HG02759 (cell line): ENCODE measurements around the gene ATOX1.

Source experiments
- ATAC-seq: cut with Tn5 transposase; IDR thresholded peaks from one replicate; pipeline ENCODE4 v1.9.1; 2021; ENCODE audit warnings: mild to moderate bottlenecking, moderate library complexity; ENCODE audit not compliant: unreplicated experiment

ATOX1 gene

DNA sequence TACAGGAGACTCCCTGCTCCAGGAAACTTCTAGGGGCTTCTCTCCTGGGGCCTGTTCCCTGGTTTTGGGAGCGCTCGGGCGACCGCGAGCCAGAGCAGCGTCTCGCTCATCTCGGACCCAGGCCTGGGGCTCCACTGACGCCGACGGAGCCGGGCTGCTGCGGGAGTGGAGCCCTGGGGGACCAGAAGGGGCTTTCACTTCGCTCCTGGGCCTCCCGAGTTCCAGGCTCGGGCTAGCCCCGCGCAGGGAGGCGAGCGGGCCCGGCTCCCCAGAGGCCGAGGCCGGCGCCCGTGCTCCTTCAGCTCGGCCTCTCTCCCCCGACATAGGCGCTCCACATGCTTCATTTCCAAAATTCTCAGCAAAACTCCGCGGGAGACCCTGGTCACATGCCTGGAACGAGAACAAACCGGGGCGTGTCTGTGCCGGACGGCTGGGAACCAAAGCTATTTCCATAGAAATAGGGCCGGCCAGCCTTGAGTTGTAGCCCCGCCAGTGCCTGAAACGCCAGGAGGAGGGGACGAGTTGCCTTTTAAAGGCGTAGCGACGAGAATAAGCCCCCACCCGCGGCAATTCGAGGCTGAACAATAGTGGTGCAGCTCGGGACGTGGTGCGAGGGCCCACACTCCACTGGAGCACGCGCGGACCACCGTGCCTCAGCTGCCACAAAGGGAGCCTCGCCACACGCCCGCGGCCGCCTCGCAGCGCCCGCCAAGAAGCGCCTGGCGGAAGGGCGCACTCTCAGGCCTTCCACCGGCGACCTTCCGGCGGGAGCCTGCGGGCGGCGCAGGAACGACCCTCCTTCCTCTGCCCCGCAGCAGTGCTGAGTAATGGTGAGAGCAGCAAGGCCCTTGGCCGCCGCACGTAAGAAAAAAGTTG is 12.2 kb upstream of the ATOX1 start:
- ATAC-seq, result peak; percentile 32

DNA sequence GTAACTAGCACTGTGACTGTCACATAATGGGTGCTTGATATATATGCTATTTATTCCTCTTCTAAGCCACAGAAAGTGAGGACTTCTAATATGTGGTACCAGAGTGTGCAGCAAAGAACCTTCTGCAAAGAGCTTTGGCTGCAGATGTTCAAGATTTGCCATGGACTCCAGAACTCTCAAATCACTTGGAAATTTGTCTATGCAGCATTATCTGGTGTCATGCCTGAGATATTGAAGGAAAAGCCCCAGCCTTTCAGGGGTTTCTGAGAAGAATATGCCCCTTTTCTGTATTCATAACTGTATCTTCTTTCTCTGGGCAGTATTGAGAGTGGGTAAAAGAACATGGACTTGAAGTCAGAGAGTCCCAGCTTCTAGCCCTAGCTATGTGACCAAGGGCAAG is 8.5 kb upstream of the ATOX1 start:
- no peak for ATAC-seq

DNA sequence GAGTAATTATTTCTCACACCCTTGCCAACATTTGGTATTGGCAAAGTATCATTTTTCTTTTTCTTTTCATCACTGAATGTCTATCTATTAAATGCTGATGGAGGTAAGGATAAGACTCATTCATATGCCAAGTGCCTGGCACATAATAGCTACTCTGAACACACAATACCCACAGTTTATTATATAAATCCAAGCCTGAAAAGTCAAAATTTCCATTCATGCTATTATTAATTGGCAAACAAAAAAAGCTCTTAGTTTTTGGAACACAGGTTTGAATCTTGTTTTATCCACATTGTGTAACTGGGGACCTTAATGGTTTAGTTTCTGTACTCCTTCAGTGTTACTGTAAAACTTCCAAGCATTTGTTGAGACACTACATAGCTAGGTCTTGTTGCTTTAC is 6.4 kb upstream of the ATOX1 start:
- ATAC-seq, result no peak

DNA sequence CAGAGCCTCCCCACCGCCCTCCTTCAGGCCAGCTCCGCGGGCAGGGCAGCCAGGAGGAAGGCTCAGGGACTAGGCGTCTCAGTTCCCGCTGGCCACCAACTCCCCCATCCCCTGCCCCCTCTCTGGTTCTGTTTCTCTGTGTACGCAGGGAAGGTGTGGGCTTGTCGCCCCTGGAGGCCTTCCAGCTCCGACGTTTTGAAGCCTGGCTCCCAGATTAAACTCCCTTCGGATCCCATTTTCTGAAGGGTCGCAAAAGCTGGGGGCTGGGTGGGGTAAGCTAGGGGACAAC is 346 bp downstream of the ATOX1 start:
- peak; percentile 11 for ATAC-seq

DNA sequence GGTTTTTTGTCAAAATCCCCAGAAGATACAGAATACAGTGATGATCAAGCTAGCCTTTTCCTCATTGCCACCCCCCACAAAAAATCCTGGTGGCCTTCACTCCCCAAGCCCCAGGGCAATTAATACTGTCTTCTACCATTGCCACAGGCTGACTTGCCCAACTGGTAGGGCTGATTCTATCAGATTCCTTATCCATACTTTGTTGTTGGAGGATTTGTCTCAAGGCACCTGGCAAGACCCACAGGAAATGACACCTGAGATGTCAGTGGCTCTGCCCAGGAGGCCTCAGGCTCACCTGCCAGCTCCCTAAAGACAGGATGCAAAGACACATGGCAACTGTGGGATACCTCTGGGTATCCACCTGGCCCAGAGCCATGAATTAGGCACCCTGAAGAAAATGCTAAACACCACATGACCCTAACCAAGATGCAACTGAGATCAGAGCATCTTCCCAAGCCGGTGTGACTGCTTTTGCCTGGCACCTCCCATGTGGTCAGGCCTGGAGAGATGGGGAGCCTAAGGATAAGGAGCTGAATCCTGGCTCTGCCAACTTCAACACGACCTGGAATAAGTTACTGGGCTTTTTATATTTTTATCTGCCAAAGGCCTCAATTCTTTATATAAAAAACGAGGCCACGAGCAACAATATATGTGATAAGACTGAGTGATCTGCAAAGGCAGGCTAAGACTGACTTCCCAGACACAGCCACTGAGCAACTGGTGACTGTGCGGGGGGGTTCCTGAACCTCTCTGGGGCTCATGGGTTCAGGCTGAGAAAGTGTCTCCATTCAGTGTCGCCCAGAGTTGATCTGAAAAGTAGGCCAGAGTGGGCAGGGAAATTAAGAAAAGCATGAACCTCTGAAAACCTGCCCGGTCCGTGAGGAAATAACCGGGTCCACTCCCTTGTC is 944 bp downstream of the ATOX1 start:
- ATAC-seq, result peak; percentile 18

DNA sequence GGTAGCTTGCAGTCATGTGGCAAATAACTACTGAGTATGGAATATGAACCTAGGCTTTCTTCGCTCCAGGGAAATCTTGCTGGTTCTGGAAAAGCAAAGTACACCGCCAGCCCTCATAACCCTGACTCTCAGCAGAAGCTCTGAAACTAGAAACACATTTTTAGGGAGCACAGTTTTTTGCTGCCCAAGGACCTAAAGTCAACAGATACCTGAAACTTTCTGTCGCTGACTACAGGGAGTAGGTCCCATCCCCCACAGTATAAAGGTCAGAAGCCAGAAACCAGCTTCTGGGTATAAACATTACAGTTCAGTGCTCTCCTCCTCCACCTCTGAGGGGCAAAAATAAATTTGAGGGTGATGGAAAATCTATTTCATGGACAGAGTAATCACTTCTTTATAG is 3.0 kb downstream of the ATOX1 start:
- no peak for ATAC-seq

DNA sequence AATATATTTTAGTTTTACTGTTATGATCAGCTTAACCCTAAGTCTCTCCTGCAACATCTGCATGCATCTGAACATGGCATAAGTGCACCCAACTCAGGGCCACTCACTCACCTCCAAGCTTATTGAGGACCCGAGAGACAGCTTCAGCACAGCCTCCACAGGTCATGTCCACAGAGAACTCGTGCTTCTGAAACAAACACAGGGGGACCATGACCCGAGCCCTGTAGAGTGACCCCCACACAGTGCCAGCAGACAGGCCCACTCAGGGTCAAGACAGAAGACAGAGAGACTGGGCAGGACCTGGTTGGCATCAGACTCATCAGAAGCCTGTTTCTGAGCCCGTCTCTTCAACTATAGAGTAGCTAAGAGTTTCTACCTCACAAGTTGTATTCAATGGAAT is 6.8 kb downstream of the ATOX1 start:
- ATAC-seq, result no peak

DNA sequence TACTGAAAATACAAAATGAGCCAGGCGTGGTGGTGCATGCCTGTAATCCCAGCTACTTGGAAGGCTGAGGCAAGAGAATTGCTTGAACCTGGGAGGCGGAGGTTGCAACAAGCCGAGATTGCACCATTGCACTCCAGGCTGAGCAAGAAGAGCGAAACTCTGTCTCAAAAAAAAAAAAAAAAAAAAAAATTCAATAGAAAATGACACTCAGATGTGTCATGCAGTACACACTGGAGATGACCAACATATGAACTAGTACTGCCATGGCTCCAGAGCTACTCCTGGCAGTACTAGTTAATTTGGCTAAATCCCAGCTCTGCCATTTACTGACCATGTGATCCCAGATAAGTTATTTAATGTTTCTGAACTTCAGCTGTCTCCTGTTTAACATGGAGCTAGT is 7.3 kb downstream of the ATOX1 start:
- ATAC-seq, result no peak

DNA sequence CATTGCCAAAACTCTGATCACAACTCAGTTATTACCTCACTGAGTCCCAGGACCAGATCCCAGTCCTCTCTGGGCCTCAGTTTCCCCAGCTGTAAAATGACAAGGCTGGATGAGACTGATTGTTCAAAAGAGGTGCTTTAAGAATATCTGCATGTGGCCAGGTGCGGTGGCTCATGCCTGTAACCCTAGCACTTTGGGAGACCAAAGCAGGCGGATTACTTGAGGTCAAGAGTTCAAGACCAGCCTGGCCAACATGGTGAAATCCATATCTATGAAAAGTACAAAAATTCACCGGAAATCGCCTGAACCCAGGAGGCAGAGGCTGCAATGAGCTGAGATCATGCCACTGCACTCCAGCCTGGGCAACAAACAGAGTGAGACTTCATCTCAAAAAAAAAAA is 8.3 kb downstream of the ATOX1 start:
- ATAC-seq, result no peak

DNA sequence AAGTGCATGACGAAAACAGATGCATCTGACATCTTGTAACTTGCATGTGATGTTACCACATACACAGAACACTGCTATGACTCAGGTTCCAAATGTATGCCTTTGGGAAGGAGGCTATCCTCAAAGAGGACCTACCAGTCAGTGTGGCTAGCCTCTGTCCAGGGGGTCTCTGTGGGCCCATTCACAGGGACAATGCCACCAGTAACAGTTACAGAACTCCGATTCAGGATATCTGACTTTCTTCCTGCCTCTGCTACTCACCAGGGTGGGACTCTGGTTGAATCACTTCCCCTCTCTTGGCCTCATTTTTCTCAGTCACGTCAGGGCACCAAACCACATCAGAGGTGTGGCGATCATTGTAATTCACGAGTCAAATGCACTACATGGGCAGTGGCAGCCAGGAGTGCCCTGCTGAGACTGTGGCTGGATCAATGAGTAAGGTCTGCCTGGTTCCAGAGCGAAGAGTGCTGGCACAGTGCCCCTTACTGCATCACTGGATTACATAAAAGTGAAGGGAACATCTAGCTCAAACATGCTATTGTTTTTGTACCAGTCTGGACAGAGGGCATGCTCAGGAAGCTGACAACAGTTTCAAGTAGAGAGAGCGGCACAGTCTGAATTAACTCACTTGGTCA is 13.2 kb downstream of the ATOX1 start:
- ATAC-seq, result peak; percentile 51

DNA sequence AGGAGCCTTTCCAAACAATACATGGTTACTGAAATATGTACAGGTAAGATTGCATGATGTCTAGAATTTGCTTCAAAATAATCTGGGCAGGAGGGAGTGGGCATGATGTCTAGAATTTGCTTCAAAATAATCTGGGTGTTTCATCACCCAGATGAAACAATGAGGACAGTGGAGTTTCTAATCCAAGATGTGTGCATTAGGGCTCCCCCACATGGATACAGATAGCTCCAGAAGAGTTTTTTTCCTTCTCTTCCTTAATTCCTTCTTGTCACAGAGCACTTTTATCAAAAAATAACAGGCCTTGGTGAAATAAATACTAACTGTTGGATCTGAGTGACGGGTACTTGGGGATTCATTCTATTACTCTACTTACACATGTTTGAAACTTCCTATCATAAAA is 14.9 kb downstream of the ATOX1 start:
- ATAC-seq, result no peak

DNA sequence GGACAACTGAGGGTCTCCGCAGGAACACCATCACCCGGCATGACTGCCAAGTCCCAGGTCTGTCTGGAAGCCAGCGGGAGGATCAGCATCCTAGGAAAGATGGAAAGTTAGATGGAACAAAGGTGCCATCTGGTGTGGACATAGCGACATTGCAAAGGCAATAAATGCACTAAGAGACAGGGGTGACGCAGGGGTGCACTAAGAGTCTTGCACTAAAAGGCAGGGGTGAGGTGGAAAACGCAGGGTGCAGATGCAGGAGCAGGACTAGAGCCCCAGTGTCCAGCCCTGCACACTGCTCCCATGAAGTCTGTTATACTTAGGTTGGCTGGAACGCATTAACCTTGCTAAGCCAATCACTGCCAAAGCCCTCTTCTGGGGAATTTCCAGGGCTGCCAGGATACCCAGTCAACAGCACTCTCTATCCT is 15.5 kb downstream of the ATOX1 start:
- no peak for ATAC-seq

DNA sequence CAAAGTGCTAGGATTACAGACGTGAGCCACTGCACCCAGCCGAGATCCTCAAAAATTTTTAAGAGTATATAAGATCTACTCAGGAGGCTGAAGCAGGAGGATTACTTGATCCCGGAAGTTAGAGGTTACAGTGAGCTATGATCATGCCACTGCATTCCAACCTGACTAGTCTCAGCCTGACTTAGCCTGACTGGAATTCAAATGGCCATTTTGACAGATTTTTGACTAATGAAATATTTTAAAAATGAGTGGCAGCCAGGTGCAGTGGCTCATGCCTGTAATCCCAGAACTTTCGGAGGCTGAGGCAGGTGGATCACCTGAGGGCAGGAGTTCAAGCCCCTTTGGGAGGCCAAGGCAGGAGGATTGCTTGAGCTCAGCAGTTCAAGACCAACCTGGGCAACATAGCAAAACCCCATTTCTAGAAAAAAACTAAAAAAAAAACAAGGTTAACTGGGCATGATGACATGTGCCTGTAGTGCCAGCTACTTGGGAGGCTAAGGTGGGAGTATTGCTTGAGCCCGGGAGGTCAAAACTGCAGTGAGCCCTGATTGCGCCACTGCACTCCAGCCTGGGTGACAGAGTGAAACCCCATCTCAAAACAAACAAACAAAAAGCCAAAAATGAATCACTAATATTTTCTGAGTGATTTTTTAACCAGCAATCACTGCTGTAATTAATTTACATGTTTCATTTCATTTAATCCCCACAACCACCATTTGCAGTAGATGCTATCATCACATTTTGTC is 16.6 kb downstream of the ATOX1 start:
- no peak for ATAC-seq

DNA sequence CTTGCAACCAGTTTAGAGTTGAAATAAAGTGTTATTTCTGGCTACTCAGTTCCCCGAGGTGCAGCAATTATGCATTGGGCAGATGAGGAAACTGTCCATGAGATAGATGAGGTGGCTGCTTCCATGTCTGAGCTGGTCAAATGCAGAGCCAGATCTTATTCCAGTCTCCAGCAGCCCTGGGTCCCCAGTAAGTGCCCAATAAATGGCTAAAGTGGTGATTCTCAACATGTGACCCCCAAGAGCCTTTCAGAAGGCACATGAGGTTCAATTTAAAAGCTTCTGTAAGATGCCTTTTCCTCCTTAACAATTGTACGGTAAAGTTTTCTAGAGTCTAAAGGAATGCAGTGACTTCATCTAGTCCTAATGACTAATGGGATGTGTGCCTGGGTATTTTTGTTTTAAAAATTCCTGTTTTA is 17.5 kb downstream of the ATOX1 start:
- peak; percentile 18 for ATAC-seq

DNA sequence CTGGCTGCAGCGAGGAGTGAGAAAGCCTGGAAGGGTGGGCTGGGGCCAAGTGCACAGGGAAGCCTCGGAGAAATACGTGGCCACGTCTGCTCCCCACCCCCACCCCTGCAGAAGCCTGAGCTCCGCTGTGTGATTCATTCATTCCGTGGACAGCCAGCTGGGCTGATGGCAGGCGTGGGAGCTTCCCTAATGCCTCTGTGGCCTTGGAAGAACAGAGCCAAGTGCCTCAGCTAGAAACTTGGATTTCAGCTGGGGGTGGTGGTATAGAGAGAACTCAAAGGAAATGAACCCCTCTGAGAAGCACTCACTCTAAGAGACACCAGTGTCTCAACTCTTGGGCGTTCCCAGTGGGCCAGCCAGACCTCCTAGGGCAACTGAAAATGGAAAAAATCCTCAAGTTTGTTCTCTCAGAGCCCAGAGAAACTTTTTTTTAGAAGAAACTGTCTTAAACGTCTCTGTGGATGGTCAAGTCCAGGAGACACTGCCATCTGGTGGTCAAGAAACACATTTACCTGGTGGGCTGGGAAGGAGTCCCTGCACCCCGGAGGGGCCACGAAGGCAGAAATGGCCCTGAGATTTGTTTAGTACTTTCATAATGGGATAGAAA is 18.0 kb downstream of the ATOX1 start:
- peak; percentile 67 for ATAC-seq

DNA sequence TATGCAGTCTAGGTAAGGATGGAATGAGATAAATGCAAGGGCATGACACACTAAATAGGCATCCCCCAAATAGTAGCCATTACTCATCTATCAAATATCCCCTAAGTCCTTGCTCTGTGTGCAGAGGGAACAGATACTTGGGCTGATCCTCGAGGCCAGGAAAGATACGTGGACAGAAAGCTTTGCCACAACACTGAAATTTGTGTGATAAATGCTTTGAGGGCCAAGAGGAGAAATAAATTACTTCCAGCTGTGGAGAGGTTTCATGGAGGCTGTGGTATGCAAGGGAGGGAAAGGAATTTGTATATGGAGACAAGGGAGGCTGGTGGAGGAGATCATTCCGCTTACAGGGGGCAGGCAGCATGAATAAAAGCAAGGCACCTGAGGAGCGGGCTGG is 18.5 kb downstream of the ATOX1 start:
- ATAC-seq, result no peak

DNA sequence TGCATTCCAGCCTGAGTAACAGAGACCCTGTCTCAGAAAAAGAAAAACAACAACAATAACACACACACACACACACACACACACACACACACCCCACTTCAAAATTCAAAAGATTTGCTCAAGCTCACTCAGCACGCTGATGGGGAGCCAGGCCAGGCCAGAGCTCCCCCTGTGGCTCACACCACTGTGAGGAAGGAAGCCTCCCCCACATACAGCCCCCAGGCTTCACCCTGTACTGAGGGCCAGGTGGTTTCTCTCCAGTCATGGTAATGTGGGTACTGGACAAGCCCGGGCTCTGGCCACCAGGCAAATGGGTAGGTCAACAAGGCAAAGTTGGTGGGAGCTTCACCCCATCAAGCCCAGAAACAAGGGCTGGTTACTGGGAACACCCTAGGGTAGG is 19.0 kb downstream of the ATOX1 start:
- no peak for ATAC-seq

DNA sequence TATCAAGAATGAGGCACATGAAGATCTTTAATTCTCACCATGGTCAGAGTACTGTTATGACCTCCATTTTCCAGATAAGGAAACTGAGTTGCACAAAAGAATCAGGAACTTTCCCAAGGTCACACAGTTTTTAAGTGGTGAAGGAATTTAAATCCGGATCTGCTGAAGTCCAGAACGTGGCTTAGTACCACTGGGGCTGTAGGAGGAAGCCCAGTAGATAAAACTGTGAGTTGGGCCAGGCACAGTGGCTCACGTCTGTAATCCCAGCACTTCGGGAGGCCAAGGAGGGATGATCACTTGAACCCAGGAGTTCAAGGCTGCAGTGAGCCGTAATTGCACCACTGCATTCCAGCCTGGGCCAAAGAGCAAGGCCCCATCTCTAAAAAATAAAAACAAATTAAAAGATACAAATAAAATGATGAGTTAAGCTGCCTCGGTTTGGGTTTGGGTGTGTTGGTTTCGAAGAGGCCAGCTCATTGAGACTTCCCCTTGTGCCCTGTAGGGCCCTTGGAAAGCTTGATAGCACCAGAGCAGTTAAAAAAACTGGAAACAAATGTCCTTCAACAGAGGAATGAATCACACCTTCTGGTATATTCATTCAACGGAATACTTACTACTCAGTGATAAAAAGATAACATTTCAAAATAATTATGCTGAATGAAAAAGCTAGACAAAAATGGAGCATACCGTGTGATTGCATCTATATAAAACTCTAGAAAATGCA is 20.1 kb downstream of the ATOX1 start:
- no peak for ATAC-seq

DNA sequence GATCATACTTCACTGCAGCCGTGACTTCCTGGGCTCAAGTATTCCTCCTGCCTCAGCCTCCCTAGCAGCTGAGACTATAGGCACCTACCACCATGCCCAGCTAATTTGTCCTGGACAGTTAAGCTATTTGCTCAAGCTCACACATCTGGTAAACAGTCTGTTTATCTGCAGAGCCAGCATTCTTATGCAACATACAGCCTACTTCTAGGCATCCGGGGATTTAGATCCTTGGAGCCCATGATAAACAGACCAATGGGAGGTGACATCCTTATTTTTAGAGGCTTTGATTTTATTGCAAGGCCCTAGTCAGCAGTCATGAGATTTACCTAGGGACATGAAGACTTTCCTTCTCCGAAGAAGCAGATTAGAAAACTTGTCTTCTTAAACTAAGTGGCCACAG is 21.0 kb downstream of the ATOX1 start:
- ATAC-seq, result no peak

DNA sequence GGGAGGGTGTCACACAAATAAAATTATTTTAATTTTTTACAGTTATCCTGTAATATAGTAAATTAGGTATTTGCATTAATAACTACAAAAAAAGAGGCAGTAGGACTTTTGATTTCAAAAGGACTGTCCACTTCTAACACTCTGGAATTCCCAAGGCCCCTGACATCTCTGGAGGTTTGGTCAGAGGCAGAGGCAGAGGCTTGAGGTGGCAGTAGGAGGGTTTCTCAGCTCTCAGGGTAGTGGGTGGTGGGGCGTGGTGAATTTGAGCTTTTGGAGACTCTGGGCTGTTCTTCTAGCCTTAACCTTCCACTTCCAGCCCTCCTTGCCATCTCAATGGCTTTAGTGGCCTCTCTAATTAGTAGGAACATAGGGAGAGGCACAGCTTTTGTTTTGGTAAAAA is 22.8 kb downstream of the ATOX1 start:
- no peak for ATAC-seq
